GM18505 (cell line): ENCODE results near the gene MRPS26.
A peak's percentile ranks its signal among the peaks of the same experiment; 100 is the strongest.
"Not testable (repeated sequence)": the region's sequence is repeated elsewhere in the genome, so short reads cannot be mapped to it uniquely, and the experiment has no call there.

Experiments
- ATAC-seq: cut with Tn5 transposase; IDR thresholded peaks from one replicate; pipeline ENCODE4 v1.9.1; 2021; ENCODE audit not compliant: unreplicated experiment
- POLR2A ChIP-seq: IDR thresholded peaks from 4 replicates; pipeline ENCODE4 v1.6.1; 2011; ENCODE audit warnings: borderline replicate concordance; ENCODE audit not compliant: insufficient read depth, insufficient read length; ENCODE audit errors: extremely low read depth

Gene MRPS26

GRCh38 chr20:3051385-3052019 is 5.7 kb downstream of the MRPS26 start:
- TF ChIP-seq POLR2A: no peak
- no peak for ATAC-seq

- no peak for TF ChIP-seq POLR2A
- ATAC-seq: no peak
Measured at GRCh38 chr20:3059489-3059888, 13.6 kb downstream of the MRPS26 start.

- not testable (repeated sequence) for ATAC-seq
Measured at GRCh38 chr20:3064119-3064518, 18.3 kb downstream of the MRPS26 start.

GRCh38 chr20:3067139-3068014 is 21.5 kb downstream of the MRPS26 start:
- peak; percentile 41 for ATAC-seq
- TF ChIP-seq POLR2A: no peak

- no peak for TF ChIP-seq POLR2A
- ATAC-seq: peak; percentile 42
Measured at GRCh38 chr20:3068075-3068474, 22.2 kb downstream of the MRPS26 start.

- ATAC-seq: no peak
- TF ChIP-seq POLR2A: no peak
Measured at GRCh38 chr20:3068986-3069900, 23.4 kb downstream of the MRPS26 start.

GRCh38 chr20:3070725-3071124 is 24.9 kb downstream of the MRPS26 start:
- ATAC-seq: no peak
- no peak for TF ChIP-seq POLR2A

- TF ChIP-seq POLR2A: no peak
- no peak for ATAC-seq
Measured at GRCh38 chr20:3071266-3071609, 25.4 kb downstream of the MRPS26 start.

- TF ChIP-seq POLR2A: no peak
- no peak for ATAC-seq
Measured at GRCh38 chr20:3071610-3072529, 26.0 kb downstream of the MRPS26 start, which contains the start of gene OXT. OXT (plus strand) TSS chr20:3071620; CDS start chr20:3071656, 36 bp downstream.

- ATAC-seq: no peak
- TF ChIP-seq POLR2A: no peak
Measured at GRCh38 chr20:3072530-3073250, 26.8 kb downstream of the MRPS26 start.

- not testable (repeated sequence) for ATAC-seq
Measured at GRCh38 chr20:3073251-3073643, 27.4 kb downstream of the MRPS26 start.

- TF ChIP-seq POLR2A: no peak
- no peak for ATAC-seq
Measured at GRCh38 chr20:3074812-3075211, 29.0 kb downstream of the MRPS26 start.

- not testable (repeated sequence) for ATAC-seq
Measured at GRCh38 chr20:3075315-3075714, 29.5 kb downstream of the MRPS26 start.
